IPS-11a (cell line): Measurements from ENCODE around the gene GDPD1.
"Not testable (repeated sequence)": the region's sequence is repeated elsewhere in the genome, so short reads cannot be mapped to it uniquely, and the experiment has no call there.

Experiments used
- H3K4me3 ChIP-seq: one replicate; pipeline ENCODE4 v1.5.1; 2013; ENCODE audit warnings: low read depth, low read length, control low read depth

GDPD1 gene

DNA sequence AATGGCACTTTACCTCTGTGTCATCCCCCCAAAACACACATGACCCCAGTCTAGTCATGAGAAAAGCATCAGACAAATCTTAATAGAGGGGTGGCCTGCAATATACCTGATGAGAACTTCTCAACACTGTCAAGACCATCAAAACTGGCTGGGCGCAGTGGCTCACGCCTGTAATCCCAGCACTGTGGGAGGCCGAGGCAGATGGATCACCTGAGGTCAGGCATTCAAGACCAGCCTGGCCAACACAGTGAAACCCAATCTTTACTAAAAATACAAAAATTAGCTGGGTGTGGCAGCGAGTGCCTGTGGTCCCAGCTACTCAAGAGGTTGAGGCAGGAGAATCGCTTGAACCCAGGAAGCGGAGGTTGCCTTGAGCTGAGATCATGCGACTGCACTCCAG is 91.2 kb downstream of the GDPD1 start:
- H3K4me3 ChIP-seq = not testable (repeated sequence)

DNA sequence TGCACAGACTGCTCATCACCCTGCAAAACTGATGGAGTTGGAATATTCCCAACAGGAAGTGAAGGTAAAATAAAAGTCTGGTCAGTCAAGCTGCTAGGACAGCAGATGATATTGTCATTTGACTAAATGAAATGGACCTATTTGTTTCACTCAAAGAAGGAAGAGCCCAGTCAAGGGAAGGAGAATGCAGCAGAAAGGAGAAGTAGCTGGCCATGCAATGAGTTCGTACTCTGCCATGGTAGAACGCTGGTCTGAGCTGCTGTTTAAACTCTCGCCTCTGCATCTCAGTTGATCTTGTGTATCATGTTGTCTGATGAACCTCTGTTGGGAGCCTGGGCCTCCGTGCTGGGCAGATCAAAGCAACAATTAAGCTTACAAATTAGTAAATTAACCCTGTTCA is 95.6 kb downstream of the GDPD1 start:
- H3K4me3 ChIP-seq = no peak overlapping the region
